Astrocyte of the cerebellum (primary cell): ENCODE results near the gene PALS1.

Experiments used
- DNase-seq: peaks from one replicate; pipeline ENCODE4 v3.0.0-alpha.2; 2011; ENCODE audit warnings: low read depth
- H3K4me3 ChIP-seq: 2 replicates; pipeline ENCODE4 v1.5.1; 2011; ENCODE audit warnings: mild to moderate bottlenecking, low read depth, low read length, moderate library complexity
- in situ Hi-C: cut with HindIII; loops from 2 replicates; pipeline ENCODE4 v1.10.0; 2017; ENCODE audit warnings: low sequenced_read_pairs
- TF ChIP-seq, protein P1 (sequence below): IDR thresholded peaks from 2 replicates; pipeline ENCODE4 v1.5.1; 2012; ENCODE audit warnings: low read length, low read depth, moderate library complexity, mild to moderate bottlenecking; ENCODE audit errors: missing control alignments

Gene PALS1

DNA sequence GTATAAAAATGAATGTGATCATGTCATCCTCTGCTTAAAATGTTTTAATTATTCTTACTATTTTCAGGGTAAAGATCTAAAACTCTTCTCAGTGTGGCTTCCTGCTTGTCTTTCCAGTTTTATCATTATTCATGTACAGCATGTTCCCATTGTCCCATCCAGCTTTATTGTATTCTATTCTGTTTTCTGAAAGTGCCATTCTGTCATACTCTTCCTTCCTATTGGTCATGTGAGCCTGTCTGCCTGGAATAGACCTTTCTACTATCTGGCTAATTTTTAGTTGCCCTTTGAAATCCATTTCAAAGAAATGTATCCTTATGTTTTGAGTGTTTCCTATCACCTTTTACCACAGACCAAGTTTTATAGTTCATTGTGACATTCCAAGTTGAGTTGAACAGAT is 34.9 kb downstream of the PALS1 start:
- in situ Hi-C loops: no loop called here

DNA sequence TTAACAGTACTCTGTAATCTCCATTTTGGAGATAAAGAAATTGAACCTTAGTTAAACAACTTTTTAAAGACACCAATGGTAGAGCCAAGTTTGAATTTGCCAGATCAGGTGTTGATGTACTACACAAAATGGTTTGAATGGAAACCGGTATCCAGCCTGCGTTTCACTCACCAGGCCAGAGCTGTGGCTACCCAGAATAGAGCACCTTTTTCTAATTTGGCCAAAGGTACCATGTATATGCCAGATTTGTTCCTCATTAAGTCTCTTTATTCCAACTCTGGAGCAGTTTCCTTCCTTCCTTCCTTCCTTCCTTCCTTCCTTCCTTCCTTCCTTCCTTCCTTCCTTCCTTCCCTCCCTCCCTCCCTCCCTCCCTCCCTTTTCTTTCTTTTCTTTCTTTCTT is 39.3 kb downstream of the PALS1 start:
- DNase-seq: no peak
- H3K4me3 ChIP-seq: no peak overlapping the region
- TF ChIP-seq, protein P1, sequence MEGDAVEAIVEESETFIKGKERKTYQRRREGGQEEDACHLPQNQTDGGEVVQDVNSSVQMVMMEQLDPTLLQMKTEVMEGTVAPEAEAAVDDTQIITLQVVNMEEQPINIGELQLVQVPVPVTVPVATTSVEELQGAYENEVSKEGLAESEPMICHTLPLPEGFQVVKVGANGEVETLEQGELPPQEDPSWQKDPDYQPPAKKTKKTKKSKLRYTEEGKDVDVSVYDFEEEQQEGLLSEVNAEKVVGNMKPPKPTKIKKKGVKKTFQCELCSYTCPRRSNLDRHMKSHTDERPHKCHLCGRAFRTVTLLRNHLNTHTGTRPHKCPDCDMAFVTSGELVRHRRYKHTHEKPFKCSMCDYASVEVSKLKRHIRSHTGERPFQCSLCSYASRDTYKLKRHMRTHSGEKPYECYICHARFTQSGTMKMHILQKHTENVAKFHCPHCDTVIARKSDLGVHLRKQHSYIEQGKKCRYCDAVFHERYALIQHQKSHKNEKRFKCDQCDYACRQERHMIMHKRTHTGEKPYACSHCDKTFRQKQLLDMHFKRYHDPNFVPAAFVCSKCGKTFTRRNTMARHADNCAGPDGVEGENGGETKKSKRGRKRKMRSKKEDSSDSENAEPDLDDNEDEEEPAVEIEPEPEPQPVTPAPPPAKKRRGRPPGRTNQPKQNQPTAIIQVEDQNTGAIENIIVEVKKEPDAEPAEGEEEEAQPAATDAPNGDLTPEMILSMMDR: no peak
- in situ Hi-C loops: loop anchor here (10.0 kb wide), 1 partner anchor 116 kb away; no protein-coding TSS in a partner anchor

More for the DNA sequence above, 34.9 kb downstream of the PALS1 start:
- H3K4me3 ChIP-seq: no peak overlapping the region
- TF ChIP-seq, protein P1: no peak
- no peak for DNase-seq

DNA sequence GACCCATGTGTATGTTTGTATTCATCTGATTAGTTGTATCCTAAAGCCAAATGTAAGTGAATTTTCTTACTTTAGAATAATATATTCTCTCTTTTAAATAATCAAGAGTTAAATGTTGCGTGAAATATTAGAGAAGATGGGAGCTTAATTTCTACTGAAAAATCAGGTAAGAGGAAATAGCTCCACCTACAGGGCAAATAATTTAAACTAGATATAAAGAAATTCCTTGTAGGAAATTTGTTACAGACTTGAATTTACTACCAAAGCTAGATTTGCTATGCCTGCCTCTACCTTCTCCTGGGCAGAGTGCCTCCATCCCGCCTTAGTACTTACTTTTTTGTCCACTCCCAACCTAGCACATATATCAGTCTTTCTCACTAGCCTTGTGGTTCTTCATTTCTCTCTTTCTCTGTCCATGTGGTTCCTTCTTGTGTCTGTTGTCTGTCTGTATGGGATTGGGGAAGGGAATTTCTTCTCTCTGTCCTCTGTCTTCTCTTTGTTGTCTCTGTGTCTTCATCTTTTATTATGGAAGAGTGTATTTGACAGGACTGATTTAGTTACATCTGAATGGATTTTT is 44.7 kb downstream of the PALS1 start:
- TF ChIP-seq, protein P1: peak; percentile 13
- in situ Hi-C loops: loop anchor here (5.0 to 10.0 kb wide), 2 partner anchors 99 to 121 kb away; partner anchors contain the start of gene GARIN2
- no peak overlapping the region for H3K4me3 ChIP-seq
- peak; percentile 55 for DNase-seq
